Trophoblast cell (in vitro differentiated cells and primary cell): Measurements from ENCODE around the gene CFAP99.
A peak's percentile ranks its signal among the peaks of the same experiment; 100 is the strongest.

Experiments
- DNase-seq, 2 donors: peaks; one replicate each; pipeline ENCODE4 v3.0.0-alpha.2; 2016
- H2AFZ ChIP-seq: 2 replicates; pipeline ENCODE4 v1.6.1; 2013; ENCODE audit warnings: low read length, moderate library complexity, mild to moderate bottlenecking; ENCODE audit not compliant: insufficient read depth, poor library complexity
- H2AK5ac ChIP-seq: 2 replicates; pipeline ENCODE4 v1.6.1; 2013; ENCODE audit warnings: mild to moderate bottlenecking, low read length
- H2BK120ac ChIP-seq: 2 replicates; pipeline ENCODE4 v1.6.1; 2013; ENCODE audit warnings: low read length, mild to moderate bottlenecking, moderate library complexity; ENCODE audit not compliant: insufficient read depth, poor library complexity
- H2BK12ac ChIP-seq: 2 replicates; pipeline ENCODE4 v1.6.1; 2013; ENCODE audit warnings: mild to moderate bottlenecking, low read length, moderate library complexity
- H2BK5ac ChIP-seq: 2 replicates; pipeline ENCODE4 v1.6.1; 2013; ENCODE audit warnings: low read length, low read depth, moderate library complexity, mild to moderate bottlenecking; ENCODE audit not compliant: poor library complexity
- H3K14ac ChIP-seq: 2 replicates; pipeline ENCODE4 v1.6.1; 2013; ENCODE audit warnings: mild to moderate bottlenecking, low read length
- H3K18ac ChIP-seq: 2 replicates; pipeline ENCODE4 v1.6.1; 2013; ENCODE audit warnings: mild to moderate bottlenecking, low read length
- H3K23ac ChIP-seq: 2 replicates; pipeline ENCODE4 v1.6.1; 2013; ENCODE audit warnings: low read length
- H3K27ac ChIP-seq: 2 replicates; pipeline ENCODE4 v1.5.1; 2013; ENCODE audit warnings: low read depth, mild to moderate bottlenecking, inconsistent platforms, low read length, moderate library complexity
- H3K27me3 ChIP-seq: 2 replicates; pipeline ENCODE4 v1.6.1; 2013; ENCODE audit warnings: inconsistent platforms, mild to moderate bottlenecking, low read length, moderate library complexity; ENCODE audit not compliant: insufficient read depth
- H3K36me3 ChIP-seq, 2 experiments: 1 replicate in 1 of 2; 2 replicates in 1 of 2; pipeline ENCODE4 v1.6.1; 2013; ENCODE audit warnings: low read length in 2 of 2, mild to moderate bottlenecking in 2 of 2, moderate library complexity in 1 of 2; ENCODE audit not compliant: insufficient read depth in 2 of 2, control insufficient read depth in 1 of 2
- H3K4ac ChIP-seq: 2 replicates; pipeline ENCODE4 v1.6.1; 2013; ENCODE audit warnings: low read depth, mild to moderate bottlenecking, low read length, moderate library complexity
- H3K4me1 ChIP-seq, 2 experiments: 1 replicate in 1 of 2; 2 replicates in 1 of 2; pipeline ENCODE4 v1.6.1; 2013; ENCODE audit warnings: low read length in 2 of 2, mild to moderate bottlenecking in 2 of 2, moderate library complexity in 1 of 2; ENCODE audit not compliant: insufficient read depth in 2 of 2, control insufficient read depth in 1 of 2
- H3K4me2 ChIP-seq: 2 replicates; pipeline ENCODE4 v1.6.1; 2013; ENCODE audit warnings: inconsistent platforms, mild to moderate bottlenecking, low read length, moderate library complexity
- H3K4me3 ChIP-seq: 2 replicates; pipeline ENCODE4 v1.5.1; 2013; ENCODE audit warnings: mild to moderate bottlenecking, low read depth, low read length, inconsistent platforms
- H3K79me1 ChIP-seq: one replicate; pipeline ENCODE4 v1.6.1; 2013; ENCODE audit warnings: low read length
- H3K79me2 ChIP-seq: 2 replicates; pipeline ENCODE4 v1.6.1; 2013; ENCODE audit warnings: low read length, mild to moderate bottlenecking; ENCODE audit not compliant: control insufficient read depth, insufficient read depth, poor library complexity
- H3K9ac ChIP-seq: 2 replicates; pipeline ENCODE4 v1.6.1; 2013; ENCODE audit warnings: mild to moderate bottlenecking, low read length
- H3K9me3 ChIP-seq: 2 replicates; pipeline ENCODE4 v1.6.1; 2013; ENCODE audit warnings: low read depth, mild to moderate bottlenecking, control low read depth, inconsistent platforms, low read length; ENCODE audit not compliant: insufficient read depth
- H4K12ac ChIP-seq: 2 replicates; pipeline ENCODE4 v1.6.1; 2013; ENCODE audit warnings: low read depth, mild to moderate bottlenecking, low read length, moderate library complexity
- H4K8ac ChIP-seq: 2 replicates; pipeline ENCODE4 v1.6.1; 2013; ENCODE audit warnings: low read depth, mild to moderate bottlenecking, low read length, moderate library complexity
- H4K91ac ChIP-seq: one replicate; pipeline ENCODE4 v1.6.1; 2013; ENCODE audit warnings: low read depth, mild to moderate bottlenecking, low read length, moderate library complexity
- WGBS: extraction: QIAGEN DNeasy Blood & Tissue Kit; methylation state at CpG from one replicate; pipeline ENCODE4 v1.1.7; 2013; ENCODE audit warnings: missing lambda C conversion rate; ENCODE audit not compliant: insufficient read length, insufficient coverage; ENCODE audit errors: extremely low coverage; 5-methylcytosine and 5-hydroxymethylcytosine counted together

Gene CFAP99

DNA sequence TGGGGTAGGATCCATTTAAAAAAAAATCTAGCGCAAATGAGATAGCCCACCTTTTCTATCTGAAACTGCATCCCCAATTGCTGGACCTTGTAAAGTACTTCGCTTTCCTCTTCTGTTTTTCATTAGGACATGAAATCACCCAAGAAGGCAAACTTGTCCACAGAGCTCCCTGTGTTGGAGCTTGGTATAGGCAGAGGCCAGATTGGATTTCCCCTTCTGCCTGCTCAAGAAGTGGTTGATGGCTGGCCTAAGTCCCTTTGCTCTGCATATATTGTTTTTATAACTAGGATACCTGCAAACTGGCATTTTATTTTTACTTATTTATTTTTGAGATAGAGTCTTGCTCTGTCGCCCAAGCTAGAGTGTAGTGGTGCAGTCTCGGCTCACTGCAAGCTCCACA is 78.6 kb downstream of the CFAP99 start:
- WGBS, result no CpG with 5 or more reads among the region's 4 CpGs
- no peak overlapping the region for H2AFZ ChIP-seq
- H2BK5ac ChIP-seq, result no peak overlapping the region
- H4K8ac ChIP-seq, result no peak overlapping the region
- H3K4me3 ChIP-seq, result no peak overlapping the region
- H2BK12ac ChIP-seq, result no peak overlapping the region
- no peak overlapping the region for H2BK120ac ChIP-seq
- H3K4ac ChIP-seq, result no peak overlapping the region
- no peak overlapping the region for H3K27ac ChIP-seq
- no peak overlapping the region for H3K4me2 ChIP-seq
- no peaks in the 10 kb centered on the region for H3K4me1 ChIP-seq
- no peak overlapping the region for H3K23ac ChIP-seq
- DNase-seq, result no peak
- no peaks in the 10 kb centered on the region for H3K79me2 ChIP-seq
- no peak overlapping the region for H3K18ac ChIP-seq
- no peak overlapping the region for H4K91ac ChIP-seq
- no peaks in the 10 kb centered on the region for H3K9me3 ChIP-seq
- H4K12ac ChIP-seq, result no peak overlapping the region
- no peak overlapping the region for H2AK5ac ChIP-seq
- H3K36me3 ChIP-seq, result peaks cover 56 to 67% of the 10 kb centered on the region in 2 experiments
- H3K27me3 ChIP-seq, result no peaks in the 10 kb centered on the region
- H3K14ac ChIP-seq, result no peak overlapping the region
- no peaks in the 10 kb centered on the region for H3K79me1 ChIP-seq
- H3K9ac ChIP-seq, result no peak overlapping the region

DNA sequence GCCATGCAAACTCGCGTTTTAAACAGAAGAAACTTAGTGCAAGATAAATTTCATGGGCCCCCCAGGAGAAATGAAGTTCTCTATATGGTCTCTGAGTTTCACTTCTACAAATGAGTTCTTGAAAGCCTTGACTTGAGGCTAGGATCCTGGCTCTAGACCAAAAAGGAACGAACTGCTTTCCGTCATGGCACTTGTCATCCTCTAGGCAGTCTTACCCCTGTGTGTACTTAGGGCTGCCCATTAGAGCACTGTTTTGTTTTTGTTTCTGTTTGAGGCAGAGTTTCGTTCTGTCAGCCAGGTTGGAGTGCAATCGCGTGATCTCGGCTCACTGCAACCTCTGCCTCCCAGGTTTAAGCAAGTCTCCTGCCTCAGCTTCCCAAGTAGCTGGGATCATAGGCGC is 79.2 kb downstream of the CFAP99 start:
- Histone ChIP-seq H3K23ac (no peak overlapping the region), H3K36me3 (peaks cover 53 to 61% of the 10 kb centered on the region in 2 experiments), H2BK120ac (no peak overlapping the region), H3K18ac (no peak overlapping the region), H3K79me2 (no peaks in the 10 kb centered on the region), H4K12ac (no peak overlapping the region), H3K4me2 (no peak overlapping the region), H3K79me1 (no peaks in the 10 kb centered on the region), H3K14ac (no peak overlapping the region), H3K27ac (no peak overlapping the region), H3K4me3 (no peak overlapping the region), H2BK12ac (no peak overlapping the region), H3K4ac (no peak overlapping the region), H3K27me3 (no peaks in the 10 kb centered on the region), H2AK5ac (no peak overlapping the region), H2BK5ac (no peak overlapping the region), H4K91ac (no peak overlapping the region), H2AFZ (no peak overlapping the region), H3K9me3 (no peaks in the 10 kb centered on the region), H3K9ac (no peak overlapping the region), H4K8ac (no peak overlapping the region), H3K4me1 (no peaks in the 10 kb centered on the region)
- DNase-seq, result peak in 1 of 2 donors; percentile 23
- no CpG with 5 or more reads among the region's 9 CpGs for WGBS

DNA sequence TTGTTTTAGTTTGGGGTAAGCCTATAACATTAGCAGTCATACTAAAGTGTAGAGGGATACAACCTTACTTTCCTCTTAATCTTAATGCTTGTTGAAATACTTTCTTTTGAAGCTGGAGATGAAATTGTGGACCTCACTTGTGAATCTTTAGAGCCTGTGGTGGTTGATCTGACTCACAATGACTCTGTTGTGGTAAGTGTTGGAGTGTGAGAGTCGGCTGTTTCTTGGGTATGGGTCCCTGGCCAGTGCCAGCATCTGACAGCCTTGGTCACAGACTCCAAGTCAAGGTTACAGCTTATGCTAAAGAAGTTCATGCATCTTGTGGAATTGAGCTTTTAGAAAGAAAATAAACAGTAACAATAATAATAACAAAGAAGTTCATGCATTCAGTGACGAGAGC is 81.8 kb downstream of the CFAP99 start:
- WGBS, result no CpG with 5 or more reads among the region's 2 CpGs

DNA sequence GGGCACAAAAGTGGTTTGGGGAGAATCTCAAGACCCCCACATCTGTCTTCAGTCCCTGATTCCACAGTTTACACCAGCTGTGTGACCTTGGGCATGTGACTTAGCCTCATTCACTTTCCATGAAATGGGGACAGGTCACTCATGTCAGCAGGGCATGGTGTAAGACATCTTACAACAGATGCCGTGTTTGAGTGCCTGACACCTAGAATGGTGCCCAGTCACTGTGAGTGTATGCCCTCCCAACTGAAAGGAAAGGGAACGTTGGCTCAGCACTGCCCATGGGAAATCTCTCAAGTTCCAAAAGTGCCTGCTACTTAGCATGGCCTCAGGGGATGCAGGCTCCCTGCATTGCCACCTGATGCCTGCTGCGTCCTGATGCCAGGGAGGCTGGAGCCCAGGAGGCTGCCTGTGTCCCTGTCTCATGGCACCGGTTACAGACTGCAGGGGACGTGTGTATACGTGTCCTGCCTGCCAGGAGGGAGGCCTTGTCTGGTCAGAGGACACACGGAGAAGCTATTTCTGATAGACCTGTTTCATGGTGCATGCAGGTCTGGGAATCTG is 82.4 kb downstream of the CFAP99 start:
- H2BK120ac ChIP-seq, result no peak overlapping the region
- H3K79me2 ChIP-seq, result no peaks in the 10 kb centered on the region
- H3K4me3 ChIP-seq, result peak overlapping the region; percentile 13
- no peak overlapping the region for H4K8ac ChIP-seq
- DNase-seq, result no peak
- H3K27me3 ChIP-seq, result no peaks in the 10 kb centered on the region
- H3K4me2 ChIP-seq, result no peak overlapping the region
- no peak overlapping the region for H3K14ac ChIP-seq
- no peak overlapping the region for H2AFZ ChIP-seq
- H3K9ac ChIP-seq, result no peak overlapping the region
- no peak overlapping the region for H3K4ac ChIP-seq
- H3K27ac ChIP-seq, result no peak overlapping the region
- H3K18ac ChIP-seq, result no peak overlapping the region
- H3K4me1 ChIP-seq, result no peaks in the 10 kb centered on the region
- H4K12ac ChIP-seq, result no peak overlapping the region
- no peak overlapping the region for H2BK12ac ChIP-seq
- H2BK5ac ChIP-seq, result no peak overlapping the region
- H3K79me1 ChIP-seq, result no peaks in the 10 kb centered on the region
- H2AK5ac ChIP-seq, result no peak overlapping the region
- H4K91ac ChIP-seq, result no peak overlapping the region
- peaks cover 44 to 49% of the 10 kb centered on the region in 2 experiments for H3K36me3 ChIP-seq
- no peak overlapping the region for H3K23ac ChIP-seq
- H3K9me3 ChIP-seq, result no peaks in the 10 kb centered on the region
- WGBS, result no CpG with 5 or more reads among the region's 7 CpGs

More for the DNA sequence above, 81.8 kb downstream of the CFAP99 start:
- no peak overlapping the region for H2BK120ac ChIP-seq
- H4K91ac ChIP-seq, result no peak overlapping the region
- DNase-seq, result no peak
- no peak overlapping the region for H4K12ac ChIP-seq
- no peak overlapping the region for H3K18ac ChIP-seq
- no peaks in the 10 kb centered on the region for H3K9me3 ChIP-seq
- no peak overlapping the region for H2AFZ ChIP-seq
- no peak overlapping the region for H2BK5ac ChIP-seq
- H3K36me3 ChIP-seq, result peaks cover 43 to 51% of the 10 kb centered on the region in 2 experiments
- H3K4me3 ChIP-seq, result no peak overlapping the region
- H3K27ac ChIP-seq, result no peak overlapping the region
- no peak overlapping the region for H2BK12ac ChIP-seq
- no peaks in the 10 kb centered on the region for H3K79me2 ChIP-seq
- no peak overlapping the region for H3K14ac ChIP-seq
- no peak overlapping the region for H3K23ac ChIP-seq
- no peak overlapping the region for H3K9ac ChIP-seq
- H3K4me1 ChIP-seq, result no peaks in the 10 kb centered on the region
- H2AK5ac ChIP-seq, result no peak overlapping the region
- H3K79me1 ChIP-seq, result no peaks in the 10 kb centered on the region
- H3K4ac ChIP-seq, result no peak overlapping the region
- H3K27me3 ChIP-seq, result no peaks in the 10 kb centered on the region
- no peak overlapping the region for H4K8ac ChIP-seq
- no peak overlapping the region for H3K4me2 ChIP-seq
